Measurements from ENCODE around the gene TIMELESS.

Gene TIMELESS

GRCh38 chr12:56437430-56438176 lies 11.6 kb downstream of the TIMELESS start:
- no peak overlapping the region for H3K4me3 ChIP-seq (ENCODE audit: low read depth, low read length)
- TF ChIP-seq, protein P1, sequence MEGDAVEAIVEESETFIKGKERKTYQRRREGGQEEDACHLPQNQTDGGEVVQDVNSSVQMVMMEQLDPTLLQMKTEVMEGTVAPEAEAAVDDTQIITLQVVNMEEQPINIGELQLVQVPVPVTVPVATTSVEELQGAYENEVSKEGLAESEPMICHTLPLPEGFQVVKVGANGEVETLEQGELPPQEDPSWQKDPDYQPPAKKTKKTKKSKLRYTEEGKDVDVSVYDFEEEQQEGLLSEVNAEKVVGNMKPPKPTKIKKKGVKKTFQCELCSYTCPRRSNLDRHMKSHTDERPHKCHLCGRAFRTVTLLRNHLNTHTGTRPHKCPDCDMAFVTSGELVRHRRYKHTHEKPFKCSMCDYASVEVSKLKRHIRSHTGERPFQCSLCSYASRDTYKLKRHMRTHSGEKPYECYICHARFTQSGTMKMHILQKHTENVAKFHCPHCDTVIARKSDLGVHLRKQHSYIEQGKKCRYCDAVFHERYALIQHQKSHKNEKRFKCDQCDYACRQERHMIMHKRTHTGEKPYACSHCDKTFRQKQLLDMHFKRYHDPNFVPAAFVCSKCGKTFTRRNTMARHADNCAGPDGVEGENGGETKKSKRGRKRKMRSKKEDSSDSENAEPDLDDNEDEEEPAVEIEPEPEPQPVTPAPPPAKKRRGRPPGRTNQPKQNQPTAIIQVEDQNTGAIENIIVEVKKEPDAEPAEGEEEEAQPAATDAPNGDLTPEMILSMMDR (IDR thresholded peaks at IDR 0.05; ENCODE audit: borderline replicate concordance, insufficient read depth, low read depth, low read length), result no peak

- TF ChIP-seq, protein P1 (IDR thresholded peaks at IDR 0.05; ENCODE audit: borderline replicate concordance, insufficient read depth, low read depth, low read length), result no peak
- H3K4me3 ChIP-seq (ENCODE audit: low read depth, low read length), result no peak overlapping the region
These were observed 14.4 kb downstream of the TIMELESS start for GRCh38 chr12:56434828-56435227.

DNA sequence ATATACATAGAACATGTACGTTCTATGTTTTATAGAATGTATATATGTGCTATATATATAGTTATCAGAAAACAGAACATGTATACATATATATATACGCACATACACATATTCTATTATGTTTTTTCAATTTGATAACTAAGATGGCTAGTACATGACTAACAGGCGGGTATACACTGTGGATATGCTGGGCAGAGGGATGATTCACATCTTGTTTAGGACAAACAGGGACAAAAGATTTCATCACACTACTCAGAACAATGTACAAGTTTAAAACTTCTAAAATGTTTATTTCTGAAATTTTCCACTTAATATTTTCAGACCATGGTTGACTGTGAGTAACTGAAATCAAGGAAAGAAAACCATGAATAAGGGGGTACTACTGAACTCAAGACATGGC lies 17.4 kb downstream of the TIMELESS start:
- no peak overlapping the region for H3K4me3 ChIP-seq (ENCODE audit: low read depth, low read length)

DNA sequence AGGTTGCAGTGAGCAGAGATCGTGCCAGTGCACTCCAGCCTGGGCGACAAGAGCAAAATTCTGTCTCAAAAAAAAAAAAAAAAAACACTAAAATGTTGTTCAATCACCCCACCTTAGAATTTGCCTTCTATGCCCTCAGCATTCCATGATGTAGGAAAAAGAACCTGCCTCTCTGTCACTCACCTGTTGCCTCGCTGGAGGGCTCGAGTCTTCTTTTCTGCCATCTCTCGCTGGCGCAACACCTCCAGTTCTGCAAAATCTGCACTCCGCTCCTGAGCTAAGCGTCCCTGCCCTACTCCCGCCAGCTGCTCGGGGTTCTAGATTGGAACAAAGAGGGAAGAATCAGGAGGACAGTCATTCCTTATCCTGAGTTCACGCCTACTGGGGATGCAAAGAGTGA lies 17.9 kb downstream of the TIMELESS start:
- H3K4me3 ChIP-seq (ENCODE audit: low read depth, low read length), result no peak overlapping the region
- TF ChIP-seq, protein P1 (IDR thresholded peaks at IDR 0.05; ENCODE audit: borderline replicate concordance, insufficient read depth, low read depth, low read length), result no peak

More for the DNA sequence above, 17.4 kb downstream of the TIMELESS start:
- TF ChIP-seq, protein P1 (IDR thresholded peaks at IDR 0.05; ENCODE audit: borderline replicate concordance, insufficient read depth, low read depth, low read length), result no peak

DNA sequence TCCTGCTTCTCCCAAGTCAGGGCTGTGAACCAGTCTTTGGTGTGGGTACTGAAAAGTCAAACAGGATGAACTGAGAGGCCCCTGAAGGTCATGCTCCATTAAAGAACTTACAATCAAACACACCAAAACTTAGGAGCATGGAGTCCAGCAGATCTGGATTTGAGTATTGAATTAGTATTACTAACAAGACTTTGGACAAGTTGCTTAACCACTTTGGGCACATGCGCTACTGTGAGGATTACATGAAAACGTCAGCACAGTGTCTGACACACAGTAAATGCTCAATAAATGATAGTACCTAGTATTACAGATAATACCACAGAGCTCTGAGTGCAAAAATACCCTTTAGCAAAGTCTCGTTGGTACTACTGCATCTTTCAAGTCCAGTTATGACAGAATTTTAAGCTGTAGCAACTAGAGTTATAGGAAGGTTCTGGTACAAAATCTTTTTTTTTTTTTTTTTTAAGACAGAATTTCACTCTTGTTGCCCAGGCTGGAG lies 23.2 kb downstream of the TIMELESS start:
- no peak overlapping the region for H3K4me3 ChIP-seq (ENCODE audit: low read depth, low read length)
- TF ChIP-seq, protein P1 (IDR thresholded peaks at IDR 0.05; ENCODE audit: borderline replicate concordance, insufficient read depth, low read depth, low read length), result no peak

DNA sequence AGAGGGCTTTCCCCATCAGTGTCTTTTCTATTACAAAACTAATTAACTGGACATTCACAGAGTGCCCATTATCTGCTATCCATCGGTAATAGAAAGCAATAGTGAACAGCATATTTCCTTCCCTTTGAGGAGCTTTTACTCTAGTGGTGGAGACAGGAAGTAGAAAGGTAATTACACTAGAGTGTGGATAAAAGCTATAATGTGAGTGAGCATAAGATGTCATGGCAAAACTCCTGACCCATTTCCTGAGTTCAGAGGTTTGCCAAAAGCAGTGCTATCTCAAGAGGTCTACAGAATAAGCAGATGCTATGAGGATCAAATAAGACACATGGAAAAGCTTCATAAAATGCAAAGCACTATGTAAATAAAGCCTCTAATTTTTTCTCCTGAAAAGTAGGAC lies 24.0 kb downstream of the TIMELESS start:
- H3K4me3 ChIP-seq (ENCODE audit: low read depth, low read length), result no peak overlapping the region
- TF ChIP-seq, protein P1 (IDR thresholded peaks at IDR 0.05; ENCODE audit: borderline replicate concordance, insufficient read depth, low read depth, low read length), result no peak

DNA sequence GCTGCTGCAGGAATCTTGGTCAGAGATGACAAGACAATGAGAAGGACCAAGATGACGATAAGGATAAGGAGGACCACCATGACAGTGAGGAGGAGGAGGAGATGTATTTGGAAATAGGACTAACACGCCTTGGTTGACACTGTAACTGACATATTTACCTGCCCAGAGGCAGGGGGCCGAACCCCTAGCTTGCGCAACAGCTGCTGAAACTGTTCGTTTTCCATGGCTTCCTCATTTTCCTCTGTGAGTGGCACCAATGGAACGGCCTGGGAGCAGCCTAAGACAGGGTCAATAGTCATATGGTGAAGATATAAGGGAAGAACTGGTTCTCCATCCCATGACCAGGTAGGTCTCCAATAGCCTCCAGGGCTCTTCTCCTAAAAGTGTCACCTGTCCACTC lies 28.8 kb downstream of the TIMELESS start:
- H3K4me3 ChIP-seq (ENCODE audit: low read depth, low read length), result no peak overlapping the region
- TF ChIP-seq, protein P1 (IDR thresholded peaks at IDR 0.05; ENCODE audit: borderline replicate concordance, insufficient read depth, low read depth, low read length), result no peak
